Activated CD4-positive, alpha-beta T cell treated with anti-CD3 and anti-CD28 coated beads, Interleukin-10, Interleukin-2, amounts not matched to agents 100 ng/mL and 50 ng/mL, durations not matched to agents 16 hours and 8 hours (primary cell): ENCODE results near the gene CCN5.
"Not testable (repeated sequence)": the region's sequence is repeated elsewhere in the genome, so short reads cannot be mapped to it uniquely, and the experiment has no call there.

Experiments
- DNase-seq: peaks from one replicate; pipeline ENCODE4 v3.0.0-alpha.2; 2020

The CCN5 gene, protein sequence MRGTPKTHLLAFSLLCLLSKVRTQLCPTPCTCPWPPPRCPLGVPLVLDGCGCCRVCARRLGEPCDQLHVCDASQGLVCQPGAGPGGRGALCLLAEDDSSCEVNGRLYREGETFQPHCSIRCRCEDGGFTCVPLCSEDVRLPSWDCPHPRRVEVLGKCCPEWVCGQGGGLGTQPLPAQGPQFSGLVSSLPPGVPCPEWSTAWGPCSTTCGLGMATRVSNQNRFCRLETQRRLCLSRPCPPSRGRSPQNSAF

GRCh38 chr20:44714701-44715498 lies at the start of gene CCN5:
CCN5 (plus strand) TSS chr20:44715369; CDS start chr20:44715391, 22 bp downstream.
- DNase-seq: no peak

DNA sequence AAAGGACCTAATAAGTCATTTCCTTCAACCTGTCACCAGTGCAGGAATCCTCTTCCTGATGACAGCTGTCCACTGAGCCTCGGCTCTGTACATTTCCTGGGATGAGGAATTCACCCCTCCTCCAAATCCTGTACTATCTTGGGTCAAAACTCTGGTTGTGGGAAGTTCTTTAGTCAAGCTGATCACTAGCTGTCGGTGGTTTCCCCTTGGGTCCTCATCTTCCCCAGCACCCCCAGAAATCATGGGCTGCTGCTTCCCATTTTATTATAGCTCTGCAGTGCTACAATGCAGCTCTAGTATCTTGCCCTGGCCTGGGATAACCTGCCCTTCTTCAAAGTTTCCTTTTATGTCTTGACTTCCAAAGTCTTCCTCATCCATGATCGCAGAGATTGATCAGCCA lies 49.1 kb upstream of the CCN5 start:
- DNase-seq: no peak

DNA sequence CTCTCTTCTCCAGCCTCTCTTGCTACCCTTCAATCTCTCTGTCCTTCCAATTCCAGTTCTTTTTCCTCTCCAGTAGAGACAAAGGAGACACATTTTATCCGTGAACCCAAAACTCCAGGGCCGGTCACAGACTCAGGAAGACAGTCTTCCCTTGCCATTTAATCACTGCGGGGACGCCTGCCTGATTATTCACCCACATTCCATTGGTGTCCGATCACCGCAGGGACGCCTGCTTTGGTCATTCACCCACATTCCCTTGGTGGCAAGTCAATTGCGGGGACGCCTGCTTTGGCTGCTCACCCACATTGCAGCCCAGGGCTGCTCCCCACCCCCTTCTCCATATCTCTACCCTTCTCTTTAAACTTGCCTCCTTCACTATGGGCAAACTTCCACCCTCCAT lies 44.3 kb upstream of the CCN5 start:
- not testable (repeated sequence) for DNase-seq

DNA sequence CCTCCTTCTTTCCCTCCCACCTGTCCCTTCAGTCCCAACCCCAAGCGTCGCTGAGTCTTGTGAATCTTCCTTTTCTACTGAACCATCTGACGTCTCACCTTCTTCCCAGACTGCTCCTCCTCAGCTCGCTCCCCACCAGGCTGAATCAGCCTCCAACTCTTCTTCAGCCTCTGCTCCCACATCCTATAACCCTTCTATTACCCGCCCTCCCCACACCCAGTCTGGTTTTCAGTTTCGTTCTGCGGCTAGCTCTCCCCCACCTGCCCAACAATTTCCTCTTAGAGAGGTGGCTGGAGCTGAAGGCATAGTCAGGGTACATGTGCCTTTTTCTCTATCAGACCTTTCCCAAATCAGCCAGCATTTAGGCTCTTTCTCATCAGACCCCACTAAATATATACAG lies 43.6 kb upstream of the CCN5 start:
- DNase-seq: peak; percentile 82

GRCh38 chr20:44672318-44672902 lies 42.8 kb upstream of the CCN5 start:
- DNase-seq: not testable (repeated sequence)

DNA sequence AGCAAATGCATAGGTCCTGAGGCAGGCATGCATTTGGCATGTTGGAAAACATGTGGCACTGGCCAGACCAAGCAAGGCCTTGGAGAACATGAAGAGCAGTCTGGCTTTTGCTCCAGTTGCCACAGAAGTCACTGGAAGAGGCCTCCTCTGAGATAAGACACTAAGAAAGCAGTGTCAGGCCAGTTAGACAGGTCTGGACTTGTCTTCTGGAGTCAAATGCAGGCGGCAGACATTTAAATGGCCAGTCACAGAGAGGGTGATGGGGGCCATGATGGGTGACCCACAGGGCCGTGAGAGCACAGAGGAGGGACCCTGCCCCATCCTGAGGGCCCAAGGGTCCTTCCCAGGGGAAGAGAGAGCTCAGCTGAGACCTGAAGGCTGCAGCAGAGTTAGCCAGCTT lies 36.9 kb upstream of the CCN5 start:
- no peak for DNase-seq

GRCh38 chr20:44678990-44679611 lies 36.1 kb upstream of the CCN5 start:
- no peak for DNase-seq

GRCh38 chr20:44681796-44682566 lies 33.2 kb upstream of the CCN5 start:
- no peak for DNase-seq

DNA sequence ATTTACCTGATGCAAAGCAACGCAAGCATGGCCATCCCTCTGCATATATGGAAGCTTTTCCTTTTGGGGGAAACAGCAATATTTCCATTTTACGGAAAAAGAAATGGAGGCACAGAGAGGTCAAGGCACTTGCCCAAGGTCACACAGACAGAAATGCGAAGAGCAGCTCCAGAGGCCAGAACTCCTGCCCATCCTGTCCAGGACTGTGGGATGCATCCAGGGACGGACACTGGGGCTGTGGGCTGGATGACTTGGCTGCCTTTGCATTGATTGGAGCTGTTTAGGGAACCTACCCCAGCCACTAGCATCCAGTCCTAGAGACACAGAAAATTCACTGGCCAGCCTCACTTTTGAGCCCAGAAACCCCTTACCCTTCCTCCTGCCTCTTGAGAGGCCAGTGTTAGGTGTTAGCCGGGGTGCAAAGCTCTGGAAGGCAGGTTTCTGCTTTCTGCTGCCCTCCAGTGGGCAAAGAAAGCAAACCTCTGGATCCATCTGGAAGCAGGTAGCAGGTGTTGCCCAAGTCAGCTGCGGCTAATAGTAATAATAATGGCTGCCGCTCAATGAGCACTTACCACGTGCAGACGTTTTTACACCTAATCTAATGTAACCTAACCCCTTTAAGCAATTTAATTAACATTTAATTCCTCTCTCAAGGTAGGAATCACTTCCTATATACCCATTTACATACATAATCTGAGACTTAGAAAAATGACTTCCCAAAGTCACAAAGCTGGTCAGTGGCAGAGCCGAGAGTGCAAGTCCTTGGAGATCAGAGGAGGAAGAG lies 31.7 kb upstream of the CCN5 start:
- peak; percentile 59 for DNase-seq

GRCh38 chr20:44684047-44684967 lies 30.9 kb upstream of the CCN5 start:
- no peak for DNase-seq

- DNase-seq: no peak
Observed at GRCh38 chr20:44686934-44687333, 28.2 kb upstream of the CCN5 start.

DNA sequence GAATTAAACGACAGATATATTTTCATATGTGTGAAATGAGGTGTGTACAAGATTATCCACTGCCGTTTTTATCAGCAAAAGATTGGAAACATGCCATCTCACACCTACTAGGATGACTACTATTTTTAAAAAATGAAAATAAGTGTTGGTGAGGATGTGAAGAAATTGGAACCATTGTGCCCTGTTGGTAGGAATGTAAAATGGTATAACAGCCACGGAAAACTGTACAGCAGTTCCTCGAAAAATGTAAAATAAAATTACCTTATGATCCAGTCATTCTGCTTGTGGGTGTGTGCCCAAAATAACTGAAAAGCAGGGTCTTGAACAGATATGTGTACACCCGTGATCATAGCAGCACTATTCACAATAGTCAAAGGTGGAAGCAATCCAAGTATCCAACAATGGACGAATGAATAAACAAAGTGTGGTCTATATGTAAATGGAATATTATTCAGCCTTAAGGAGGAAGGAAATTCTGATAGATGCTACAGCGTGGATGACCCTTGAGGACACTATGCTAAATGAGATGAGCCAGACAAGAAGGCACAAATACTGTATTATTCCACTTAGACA lies 27.0 kb upstream of the CCN5 start:
- no peak for DNase-seq

DNA sequence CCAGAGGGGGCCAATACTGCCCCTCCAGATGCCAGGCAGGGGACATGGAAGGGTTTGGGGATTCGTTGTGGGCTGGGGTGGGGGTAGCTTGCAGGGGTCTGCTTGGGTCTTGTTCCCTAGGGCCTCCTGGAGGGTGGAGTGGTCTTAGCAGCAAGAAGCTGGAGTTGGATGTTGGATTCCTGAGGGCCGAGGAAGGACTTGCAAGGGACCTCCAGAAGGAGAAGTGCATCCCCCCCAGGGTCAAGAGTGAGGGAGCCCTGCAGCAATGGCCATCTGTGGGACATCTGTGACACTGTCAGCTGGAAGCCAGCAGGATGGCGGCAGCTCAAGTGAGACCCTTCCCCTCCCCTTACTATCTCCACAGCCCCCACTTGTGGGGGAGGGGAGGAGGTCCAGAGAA lies 25.4 kb upstream of the CCN5 start:
- no peak for DNase-seq

DNA sequence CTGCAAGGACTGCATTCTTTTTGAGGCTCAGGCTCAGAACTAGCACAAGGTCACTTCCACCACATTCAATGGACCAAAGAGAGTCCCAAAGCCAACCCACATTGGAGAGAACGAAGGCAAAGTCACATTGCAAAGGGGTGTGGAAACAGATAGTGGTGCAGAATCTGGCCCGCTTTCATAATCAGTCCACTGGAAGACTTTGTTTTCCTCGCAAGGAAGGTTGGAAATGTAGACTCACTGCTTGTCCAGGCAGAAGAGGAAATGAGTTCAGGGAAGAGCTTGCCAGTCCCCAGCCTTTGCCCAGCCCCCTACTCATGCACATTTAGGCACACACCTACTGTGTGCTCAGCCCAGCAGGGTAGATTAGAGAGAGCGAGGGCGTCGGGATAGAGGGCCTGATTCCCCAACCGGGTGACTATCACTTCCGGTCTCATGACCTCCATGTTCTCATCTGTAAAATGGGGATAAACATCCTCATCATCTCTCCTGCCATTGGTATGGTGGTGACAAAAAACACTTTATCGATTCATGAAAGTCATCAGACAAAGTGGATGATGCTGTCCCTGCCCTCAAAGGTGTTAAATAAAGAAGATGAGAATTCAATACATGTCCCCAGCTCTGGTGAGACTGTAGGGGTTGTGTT lies 24.3 kb upstream of the CCN5 start:
- no peak for DNase-seq

- DNase-seq: no peak
Observed at GRCh38 chr20:44691424-44692423, 23.4 kb upstream of the CCN5 start.

GRCh38 chr20:44692932-44693480 lies 22.2 kb upstream of the CCN5 start:
- DNase-seq: no peak

DNA sequence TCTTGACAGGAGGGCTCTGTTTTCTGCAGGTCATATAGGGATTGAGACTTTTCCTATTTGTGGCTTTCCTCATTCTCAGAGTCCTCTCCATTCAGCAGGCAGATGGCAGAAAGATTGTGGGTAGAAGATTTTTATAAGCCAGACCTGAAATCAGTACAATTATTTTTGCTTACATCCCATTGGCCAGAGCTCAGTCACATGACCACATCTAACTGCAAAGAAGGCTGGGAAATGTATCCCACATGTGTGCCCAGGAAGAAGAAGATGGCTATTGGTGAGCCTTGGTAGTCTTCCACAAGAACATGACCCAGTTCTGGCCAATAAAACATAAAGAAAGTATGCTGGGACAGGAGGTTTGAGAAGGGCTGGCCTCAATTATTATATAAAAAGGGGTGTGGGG lies 21.5 kb upstream of the CCN5 start:
- DNase-seq: no peak

- DNase-seq: no peak
Observed at GRCh38 chr20:44694159-44694558, 21.0 kb upstream of the CCN5 start.
